SKM-1 treated with dmso at 0.1 percent for 144 hours (cell line): ENCODE results near the gene MYZAP.

Source experiments
- DNase-seq: peaks from one replicate; lab custom pipeline; 2025; ENCODE audit not compliant: unreplicated experiment; lab: John Stamatoyannopoulos, UW

The MYZAP gene

DNA sequence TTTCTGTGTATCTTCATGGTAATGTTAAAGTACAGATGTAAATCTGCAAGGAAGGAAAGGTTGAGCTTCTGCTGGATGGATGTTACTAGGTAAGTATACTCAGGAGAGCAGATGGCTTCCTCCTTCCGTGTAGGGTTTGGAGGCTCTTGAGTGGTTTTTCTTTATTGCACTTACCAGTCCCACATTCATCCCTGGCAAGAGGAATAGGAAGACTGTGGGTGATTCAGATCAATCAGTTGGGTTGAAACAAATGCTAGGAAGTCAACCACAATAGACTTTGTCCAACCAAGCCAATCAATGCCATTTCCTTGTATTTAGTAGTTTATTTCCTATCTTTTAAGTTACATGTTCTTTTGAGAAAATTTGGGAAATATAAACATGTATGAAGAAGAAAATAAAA, 26.6 kb downstream of the MYZAP start:
- DNase-seq, result no peak

DNA sequence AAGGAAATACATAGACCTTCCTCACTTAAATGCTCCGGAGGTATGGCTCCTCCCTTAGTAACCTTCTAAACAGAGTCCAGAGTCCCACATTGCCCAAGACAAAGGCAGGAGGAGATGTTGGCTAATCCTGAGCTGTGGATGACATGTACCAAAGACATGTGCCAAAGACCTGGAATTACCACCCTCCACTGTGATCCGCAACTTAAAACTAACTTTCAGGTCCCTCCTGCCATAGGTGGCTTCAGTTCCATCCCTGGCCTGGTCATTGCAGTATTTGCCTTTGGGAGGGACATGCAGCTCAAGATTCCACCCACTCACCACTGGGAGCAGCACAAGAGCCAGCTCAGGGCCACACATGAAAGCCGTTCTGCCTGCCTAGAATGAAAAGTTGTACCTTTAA, 28.0 kb downstream of the MYZAP start:
- DNase-seq, result no peak

DNA sequence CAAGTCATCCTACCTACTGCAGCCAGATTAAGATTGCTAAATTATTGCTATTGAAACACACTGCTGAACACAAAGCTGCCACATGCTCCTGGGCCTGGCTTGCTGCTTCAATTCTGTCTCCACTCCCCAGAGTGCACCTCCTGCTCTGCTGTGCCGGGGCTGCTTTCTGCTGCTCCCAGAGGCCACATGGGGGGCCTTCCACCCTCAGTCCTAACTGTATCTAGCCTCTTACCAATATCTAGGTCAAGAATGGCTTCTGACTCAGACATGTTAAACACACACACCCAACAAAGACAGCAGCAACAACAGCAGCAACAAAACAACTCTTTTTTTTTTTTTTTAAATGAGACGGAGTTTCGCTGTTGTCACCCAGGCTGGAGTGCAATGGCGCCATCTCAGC, 33.0 kb downstream of the MYZAP start:
- DNase-seq, result no peak

DNA sequence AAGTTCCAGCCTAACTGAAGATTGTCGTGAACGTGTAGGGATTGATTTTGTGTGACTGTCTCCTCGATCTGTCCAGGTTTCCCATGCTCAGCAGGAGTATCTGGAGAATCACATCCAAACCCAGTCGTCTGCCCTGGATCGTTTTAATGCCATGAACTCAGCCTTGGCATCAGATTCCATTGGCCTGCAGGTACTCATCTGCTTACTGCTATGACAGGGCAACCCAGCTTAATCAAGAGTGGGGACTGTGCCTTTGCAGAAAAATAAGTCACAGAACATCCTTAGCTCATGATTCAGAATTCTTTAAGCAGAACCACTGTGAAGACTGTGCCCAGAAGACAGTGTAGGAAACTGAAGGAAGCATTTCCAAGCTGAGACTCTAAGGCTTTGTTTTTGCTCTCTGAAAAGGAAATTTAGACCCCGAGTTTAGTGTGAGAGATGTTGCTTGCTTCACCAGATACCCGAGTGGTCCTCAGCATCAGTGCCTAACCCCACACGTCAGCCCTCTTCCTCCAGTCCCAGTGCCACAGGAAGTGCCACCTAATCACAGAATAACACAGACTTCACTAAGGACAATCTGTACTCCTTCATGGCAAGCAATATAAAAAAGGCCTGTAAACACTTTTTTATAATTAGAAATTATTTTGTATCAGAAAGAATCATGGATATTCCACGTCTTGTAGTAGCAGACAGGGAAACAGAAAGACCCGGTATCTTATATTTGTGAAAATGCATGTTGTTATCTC, 34.2 kb downstream of the MYZAP start:
- DNase-seq, result no peak

DNA sequence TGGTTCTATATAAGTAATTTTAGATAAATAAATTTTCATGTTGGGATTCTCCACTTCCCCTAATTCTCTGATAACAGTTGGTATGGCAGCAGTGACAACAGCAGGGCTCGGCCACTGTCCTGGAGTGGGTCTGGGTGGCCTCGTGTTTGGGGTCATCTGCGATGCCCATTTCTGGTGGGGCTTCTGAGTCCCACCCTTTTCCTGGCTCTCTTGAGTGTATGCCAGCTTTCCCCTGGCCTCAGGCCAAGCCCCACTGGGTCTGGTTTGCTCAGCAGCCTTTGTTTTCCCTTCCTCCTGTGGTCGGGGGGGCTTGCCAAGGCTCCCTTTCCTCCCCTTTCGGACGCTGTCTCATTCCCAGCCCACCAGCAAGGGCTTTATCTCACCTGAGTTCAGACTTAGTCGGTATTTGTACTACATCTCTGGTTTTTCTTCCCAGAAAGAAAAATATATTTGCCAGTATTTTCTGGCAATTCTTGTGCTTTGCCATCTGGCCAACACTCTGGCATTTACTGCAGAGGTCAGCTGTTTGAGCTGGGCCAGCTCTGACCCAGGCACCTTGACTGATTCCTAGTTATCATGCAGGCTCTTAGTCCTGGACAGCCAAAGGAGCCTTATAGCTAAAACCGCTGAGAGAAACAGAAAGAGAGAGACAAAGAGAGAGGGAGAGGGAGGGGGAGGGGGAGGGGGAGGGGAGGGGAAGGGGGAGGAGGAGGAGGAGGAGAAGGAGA, 35.2 kb downstream of the MYZAP start:
- no peak for DNase-seq

DNA sequence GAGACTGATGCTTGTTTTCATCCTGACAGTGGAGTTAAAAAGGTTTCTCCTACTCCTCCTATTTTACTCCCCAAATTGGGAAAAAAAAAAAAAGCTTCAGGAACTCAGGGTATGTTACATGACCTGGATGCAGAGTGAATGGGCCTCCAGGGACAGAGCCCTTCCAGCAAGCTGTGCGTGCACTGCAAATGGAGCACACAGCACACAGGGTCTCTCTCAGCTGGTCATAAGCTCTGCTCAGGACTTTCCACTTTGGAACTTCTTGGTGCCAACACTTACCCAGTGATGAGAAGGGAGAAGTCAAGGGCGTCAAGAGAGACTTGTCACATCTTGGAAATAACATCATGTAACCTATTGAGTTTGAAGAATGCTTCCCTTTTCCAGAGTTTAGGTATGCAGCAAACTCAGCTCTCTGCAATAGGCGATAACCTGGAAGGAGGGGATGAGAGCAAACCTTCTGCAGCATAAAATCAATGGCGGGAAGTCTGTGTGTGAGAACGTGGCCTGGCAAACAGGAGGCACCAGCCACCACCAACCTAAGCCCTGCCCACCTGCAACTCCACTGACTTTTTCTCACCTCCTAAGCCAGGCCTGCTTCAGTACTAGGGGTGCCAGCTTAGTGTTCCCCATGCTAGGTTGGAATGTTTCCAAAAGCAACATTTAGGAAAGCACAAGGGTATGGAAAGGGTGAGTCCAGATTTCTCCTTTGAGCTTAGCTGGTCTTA, 39.8 kb downstream of the MYZAP start:
- DNase-seq, result no peak

DNA sequence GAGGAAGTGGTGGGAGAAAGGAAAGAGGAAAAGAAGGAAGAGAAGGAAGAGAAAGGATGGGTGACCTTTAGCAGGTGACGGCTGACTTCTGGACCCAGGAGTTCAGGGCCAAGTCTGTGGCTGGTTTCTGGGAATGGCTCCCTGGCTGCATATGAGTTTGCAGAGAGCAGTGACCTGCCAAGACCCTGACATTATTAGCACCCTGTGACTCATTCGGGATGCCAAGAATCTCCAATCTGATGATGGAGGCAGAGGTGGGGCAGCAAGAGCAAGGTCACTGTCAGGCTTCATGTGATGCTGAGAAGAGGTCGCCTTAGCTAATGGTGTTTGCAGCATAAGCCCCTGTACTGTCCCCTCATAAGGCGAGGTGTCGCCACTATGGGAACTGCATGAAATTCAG, 42.6 kb downstream of the MYZAP start:
- DNase-seq, result no peak

DNA sequence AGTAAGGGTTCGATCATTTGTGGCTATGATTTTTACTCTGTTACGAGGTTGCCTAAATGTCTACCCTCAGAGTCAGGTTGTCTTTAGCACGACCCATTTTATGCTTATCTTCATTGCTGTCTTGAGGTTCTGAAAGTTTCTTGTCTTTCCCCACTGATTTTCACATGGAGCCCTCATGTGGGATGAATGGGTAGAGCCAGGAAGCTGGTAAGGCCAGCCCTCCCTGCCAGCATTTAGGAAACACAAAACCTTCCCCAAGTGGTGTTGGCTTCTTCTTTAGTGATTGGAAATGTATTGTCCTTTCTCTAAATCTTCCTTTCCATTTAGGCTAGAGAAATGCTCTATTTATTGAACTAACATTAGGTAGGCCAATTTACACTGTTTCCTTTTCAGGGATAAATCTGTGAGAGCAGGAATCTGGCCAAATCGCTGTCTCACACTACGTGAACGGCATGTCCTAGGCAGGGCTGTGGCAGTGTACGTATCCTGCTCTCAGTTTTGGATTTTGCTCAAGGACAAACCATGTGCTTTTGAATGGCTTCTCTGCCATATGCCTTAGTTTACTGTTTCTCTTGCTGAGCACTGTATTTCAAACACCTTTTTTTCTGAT, 43.7 kb downstream of the MYZAP start:
- DNase-seq, result no peak

DNA sequence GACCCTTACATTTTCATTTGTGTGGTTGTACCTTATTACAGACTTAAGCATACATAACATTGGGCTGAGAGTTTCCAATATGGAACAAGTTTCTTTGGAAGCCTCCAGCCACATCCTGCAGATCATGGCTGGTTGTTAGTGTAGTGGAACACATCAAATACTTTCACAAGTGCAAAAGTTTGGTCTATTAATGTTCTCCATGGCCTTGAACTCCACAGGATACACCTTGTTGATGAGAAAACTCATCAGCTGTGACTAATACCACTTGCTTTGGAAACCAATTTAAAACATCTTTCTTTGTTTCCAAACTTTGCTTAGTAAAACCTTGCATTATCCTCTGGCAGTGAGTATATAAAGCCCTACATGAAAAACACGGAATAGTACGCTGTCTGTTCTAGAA, 46.1 kb downstream of the MYZAP start:
- DNase-seq, result no peak

DNA sequence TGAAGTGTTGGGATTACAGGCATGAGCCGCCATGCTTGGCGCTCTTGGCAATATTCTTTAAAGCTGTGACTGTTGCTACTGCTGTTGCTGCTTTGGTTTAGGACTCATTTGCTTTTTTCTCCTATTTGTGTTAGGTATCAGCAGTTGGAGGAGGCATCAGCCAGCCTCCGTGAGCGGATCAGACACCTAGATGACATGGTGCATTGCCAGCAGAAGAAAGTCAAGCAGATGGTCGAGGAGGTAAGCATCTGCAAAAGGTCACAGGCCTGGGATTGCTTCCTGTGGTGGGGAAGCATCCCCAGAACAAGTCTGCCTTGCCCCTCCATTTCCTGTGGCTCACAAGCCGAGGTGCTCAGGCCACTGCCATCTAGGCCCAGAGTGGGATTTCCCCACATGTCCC, 47.6 kb downstream of the MYZAP start:
- DNase-seq, result no peak

DNA sequence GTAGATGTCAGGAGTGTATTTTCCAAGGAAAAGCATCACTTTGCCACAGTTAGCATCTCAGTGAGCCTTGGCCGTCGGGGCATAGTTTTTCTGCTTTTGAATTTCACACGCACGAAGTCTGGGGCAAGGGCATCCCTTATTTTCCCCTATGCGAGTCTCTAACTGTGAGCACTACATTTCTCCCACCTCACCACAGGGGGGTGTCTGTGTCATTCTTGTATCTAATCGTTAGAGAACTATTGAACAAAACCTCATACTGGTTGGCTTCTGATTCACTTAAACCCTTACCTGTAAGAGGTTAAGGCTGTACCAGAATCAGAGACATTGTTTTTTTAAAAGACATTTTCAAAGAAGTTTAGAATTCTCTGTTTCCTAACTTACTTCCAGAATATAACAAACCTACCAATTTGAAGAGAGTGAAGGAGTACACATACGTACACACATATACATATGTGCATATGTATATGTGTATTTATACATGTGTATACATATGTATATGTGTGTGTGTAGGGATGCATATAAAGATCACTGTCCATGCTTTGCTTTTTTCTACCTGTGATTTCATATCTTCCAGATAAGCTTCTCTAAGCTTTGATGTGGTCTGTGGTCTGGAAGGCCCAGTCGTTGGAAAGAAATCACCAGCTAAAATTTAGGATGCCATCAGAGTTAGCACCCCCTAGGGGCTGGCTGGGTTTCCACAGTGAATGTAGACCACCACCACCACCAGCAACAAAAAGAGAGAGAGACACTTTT, 49.4 kb downstream of the MYZAP start:
- peak; percentile 4 for DNase-seq

DNA sequence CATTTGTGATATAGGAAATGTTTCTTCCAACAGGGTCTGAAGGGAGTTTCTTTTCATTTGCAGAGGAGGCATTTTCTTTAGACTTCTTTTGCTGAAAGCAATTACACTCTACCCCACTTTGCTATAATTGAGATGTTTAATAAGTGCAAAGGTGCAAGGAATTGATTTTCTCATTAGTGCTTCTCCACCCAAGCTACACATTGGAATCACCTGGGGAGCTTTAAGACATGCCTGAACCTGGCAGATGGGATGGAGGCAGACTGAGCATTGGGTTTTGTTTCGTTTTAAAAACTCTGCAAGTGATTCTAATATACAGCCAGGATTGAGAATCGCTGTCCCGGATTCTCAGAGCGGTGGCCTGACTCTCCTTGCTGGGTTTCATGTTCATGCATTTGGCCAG, 52.1 kb downstream of the MYZAP start:
- no peak for DNase-seq

DNA sequence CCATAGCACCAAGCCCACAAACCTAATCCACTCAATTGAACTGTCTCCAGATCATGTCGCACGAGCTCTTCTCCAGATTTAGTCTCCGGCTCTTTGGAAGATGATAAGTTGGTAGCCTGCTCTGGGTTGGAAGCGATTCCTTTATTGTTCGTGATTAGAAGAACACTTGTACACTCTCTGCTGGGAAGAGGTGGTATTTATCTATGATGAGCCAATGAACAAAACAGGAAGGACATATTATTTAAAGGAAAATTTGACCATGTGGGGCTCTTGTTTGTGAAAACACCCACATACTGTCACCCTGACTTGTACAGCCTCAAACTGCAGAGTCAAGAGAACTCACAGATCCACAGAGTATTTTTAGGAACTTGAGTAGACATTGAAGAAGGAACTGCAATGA, 54.4 kb downstream of the MYZAP start:
- no peak for DNase-seq

DNA sequence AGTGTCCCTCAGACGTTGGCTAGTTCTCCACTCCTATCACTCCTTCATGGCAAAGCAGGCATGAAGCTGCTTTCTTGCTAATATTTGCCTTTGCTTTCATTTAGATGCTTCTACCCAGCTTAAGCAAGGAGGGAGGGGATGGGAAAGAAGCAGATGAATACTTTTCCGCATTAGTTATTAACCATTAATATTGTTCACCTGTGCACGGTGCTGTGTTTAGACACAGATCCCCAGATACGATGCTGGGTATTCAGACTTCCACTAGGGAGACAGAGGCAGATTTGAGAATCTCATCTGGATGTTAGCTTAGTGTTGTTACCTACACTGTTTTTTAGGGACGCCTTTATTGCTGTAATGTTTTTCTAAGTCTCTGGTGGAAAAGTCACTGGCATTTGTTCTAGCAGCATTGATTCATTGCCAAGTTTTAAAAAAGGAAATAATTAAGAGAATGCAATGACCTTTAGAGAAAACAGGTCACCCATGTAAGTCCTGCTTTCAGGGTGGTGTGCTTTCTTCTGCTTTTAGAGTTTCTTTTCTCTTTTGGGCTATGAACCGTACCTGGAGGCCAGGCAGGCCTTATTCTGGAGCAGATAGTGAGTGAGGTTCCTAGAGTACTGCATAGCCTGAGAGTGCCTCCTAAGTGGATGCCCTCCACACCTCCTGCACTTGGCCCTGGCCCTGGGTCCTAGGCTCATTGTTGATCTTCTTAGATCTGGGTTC, 55.5 kb downstream of the MYZAP start:
- no peak for DNase-seq

DNA sequence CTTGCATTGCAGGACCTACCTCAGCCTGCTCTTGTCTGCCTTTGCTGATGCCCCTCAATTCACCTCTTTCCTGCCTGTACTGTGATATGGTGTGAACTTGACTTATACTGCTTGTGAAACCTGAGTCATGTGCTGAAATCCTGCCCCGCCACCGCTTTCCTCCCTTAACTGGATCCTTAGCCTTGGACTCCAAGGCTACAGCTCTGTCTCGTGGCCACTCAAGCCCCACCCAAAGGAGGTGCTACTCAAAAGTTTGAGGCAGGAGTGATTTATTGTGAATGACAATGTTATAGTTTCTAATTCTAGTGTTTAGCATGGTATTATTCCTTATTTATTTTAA, 56.1 kb downstream of the MYZAP start:
- no peak for DNase-seq

DNA sequence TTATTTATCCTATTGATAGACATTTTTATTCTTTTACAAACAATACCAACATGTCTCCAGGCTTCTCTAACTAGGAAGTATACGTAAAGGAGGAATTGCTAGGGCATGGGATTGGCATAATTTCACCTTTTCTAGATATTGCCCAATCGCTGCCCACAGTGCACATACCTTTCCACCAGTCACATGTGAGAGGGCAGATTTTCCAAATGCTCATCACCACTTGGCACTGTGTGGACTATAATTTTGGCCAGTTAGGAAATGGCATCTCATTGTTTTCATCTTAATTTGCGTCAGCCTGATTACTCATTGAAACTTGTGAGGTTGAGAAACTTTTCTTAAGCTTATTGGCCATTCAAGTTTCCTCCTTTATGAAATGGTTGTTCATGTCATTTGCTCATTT, 57.4 kb downstream of the MYZAP start:
- no peak for DNase-seq

DNA sequence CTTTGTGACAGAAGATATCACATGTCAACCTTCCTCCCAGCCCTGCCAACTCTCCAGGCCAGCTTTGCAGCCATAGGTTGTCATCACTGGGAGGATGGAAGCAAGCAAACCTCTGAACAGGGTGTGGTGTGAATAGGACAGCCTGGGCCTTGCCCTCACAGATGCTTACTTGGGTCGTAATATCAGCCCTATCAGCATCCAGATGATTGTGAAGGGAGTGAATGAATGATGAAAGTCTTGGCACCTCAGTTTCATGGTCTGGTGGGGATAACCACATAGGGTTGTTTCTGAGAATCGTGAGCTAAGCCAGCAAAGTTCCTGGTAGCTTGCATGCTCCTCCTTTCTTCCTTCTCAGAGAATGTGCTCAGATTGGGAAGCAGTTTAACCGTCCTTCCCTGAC, 59.7 kb downstream of the MYZAP start:
- DNase-seq, result no peak

DNA sequence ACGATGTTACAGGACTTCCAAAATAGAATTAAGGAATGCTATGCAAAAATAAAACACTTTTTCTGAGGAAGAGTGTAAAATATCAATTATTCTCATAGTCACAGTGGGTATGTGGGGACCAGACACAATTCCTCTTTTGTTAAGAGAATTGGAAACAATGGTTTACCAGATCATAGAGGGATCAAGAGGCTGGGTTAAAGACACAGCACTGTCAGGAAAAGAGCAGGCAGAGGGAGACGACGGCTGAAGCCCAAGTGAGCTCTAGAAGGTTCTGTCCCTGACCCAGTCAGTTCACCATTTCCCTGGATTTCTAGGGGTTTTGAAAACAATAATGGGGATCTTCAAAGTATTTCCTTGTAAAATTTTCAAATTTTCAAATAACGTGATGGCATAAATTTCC, 60.8 kb downstream of the MYZAP start:
- DNase-seq, result no peak

DNA sequence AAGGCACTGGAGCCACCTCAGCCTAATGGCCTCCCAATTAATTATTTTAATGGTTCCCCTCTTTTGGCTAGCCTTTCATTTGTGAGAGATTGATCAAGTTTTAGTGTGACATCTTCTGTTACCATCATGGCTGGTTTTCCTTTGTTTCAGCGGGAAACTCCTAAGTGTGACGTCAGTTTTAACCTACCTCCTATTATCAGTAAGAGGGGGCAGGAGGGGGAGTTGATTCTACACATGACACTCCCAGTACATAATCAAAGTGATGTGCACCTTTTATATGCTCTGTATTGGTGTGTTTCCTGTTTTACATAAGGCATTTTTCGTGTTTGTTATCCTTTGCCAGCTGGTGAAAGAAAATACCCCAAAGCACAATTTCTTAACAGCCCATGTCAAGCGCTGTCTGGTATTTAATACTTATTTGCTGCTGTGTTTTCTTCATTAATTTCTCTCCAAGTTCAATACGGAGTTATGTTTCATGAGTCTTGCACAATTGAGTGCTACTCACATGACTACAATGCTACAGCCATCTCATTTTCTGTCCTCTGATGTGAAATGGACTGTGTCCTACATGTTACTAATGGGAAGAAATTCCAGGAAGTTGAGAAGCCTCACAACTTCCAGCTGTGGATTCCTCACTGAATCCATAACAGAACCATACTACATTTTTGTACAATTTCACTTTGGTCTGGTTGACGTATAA, 62.6 kb downstream of the MYZAP start:
- DNase-seq, result no peak

DNA sequence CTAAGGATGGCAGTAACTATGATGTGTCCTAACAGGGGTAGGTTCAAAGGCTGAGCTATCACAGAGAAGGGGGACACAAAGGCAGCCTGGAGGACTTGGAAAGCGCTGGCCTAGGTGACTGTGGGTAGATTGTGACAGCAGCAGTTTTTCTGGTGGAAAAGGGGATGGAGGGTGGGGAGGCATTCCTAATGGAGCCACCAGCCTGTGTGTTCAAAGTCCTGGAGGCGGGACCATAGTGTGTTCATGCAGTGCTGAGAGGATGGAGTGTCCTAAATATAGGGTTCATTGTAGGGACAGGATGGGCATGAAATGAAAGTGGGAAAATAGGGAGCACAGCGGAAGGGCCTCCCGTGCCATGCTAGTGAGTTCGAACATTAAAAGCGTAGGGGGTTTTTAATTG, 63.3 kb downstream of the MYZAP start:
- DNase-seq, result no peak
